ENCODE results near the gene ALPK3.

Gene ALPK3

DNA sequence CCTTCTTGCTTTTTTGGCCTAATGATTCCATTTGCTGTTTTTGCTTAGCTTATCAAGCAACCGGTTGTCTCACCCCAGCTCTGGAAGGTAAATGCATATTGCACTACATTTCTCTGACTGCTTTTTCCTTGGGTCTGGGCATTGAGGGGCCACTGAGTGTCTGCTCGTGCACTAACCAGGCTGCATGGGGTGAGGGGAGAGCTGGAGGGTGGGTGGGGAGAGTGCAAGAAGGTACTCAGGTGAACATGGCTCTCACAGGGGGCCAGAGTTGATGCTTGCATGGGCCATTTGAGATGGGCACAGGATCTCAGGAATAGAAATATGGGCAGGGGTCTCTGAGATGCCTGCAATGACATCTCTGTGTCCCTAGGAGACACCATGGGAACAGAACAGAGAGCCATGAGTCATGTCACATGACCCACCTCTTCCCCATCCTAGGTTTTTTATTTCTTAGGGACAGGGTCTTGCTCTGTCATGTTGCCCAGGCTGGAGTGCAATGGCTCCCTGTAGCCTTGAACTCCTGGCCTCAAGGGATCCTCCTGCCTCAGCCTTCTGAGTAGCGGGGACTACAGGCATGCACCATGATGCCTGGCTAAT lies 6.2 kb downstream of the ALPK3 start:
- H3K4me3 ChIP-seq (ENCODE audit: low read depth, low read length): no peak overlapping the region
- TF ChIP-seq, protein P1, sequence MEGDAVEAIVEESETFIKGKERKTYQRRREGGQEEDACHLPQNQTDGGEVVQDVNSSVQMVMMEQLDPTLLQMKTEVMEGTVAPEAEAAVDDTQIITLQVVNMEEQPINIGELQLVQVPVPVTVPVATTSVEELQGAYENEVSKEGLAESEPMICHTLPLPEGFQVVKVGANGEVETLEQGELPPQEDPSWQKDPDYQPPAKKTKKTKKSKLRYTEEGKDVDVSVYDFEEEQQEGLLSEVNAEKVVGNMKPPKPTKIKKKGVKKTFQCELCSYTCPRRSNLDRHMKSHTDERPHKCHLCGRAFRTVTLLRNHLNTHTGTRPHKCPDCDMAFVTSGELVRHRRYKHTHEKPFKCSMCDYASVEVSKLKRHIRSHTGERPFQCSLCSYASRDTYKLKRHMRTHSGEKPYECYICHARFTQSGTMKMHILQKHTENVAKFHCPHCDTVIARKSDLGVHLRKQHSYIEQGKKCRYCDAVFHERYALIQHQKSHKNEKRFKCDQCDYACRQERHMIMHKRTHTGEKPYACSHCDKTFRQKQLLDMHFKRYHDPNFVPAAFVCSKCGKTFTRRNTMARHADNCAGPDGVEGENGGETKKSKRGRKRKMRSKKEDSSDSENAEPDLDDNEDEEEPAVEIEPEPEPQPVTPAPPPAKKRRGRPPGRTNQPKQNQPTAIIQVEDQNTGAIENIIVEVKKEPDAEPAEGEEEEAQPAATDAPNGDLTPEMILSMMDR (IDR thresholded peaks at IDR 0.05; ENCODE audit: low read depth, low read length): no peak

DNA sequence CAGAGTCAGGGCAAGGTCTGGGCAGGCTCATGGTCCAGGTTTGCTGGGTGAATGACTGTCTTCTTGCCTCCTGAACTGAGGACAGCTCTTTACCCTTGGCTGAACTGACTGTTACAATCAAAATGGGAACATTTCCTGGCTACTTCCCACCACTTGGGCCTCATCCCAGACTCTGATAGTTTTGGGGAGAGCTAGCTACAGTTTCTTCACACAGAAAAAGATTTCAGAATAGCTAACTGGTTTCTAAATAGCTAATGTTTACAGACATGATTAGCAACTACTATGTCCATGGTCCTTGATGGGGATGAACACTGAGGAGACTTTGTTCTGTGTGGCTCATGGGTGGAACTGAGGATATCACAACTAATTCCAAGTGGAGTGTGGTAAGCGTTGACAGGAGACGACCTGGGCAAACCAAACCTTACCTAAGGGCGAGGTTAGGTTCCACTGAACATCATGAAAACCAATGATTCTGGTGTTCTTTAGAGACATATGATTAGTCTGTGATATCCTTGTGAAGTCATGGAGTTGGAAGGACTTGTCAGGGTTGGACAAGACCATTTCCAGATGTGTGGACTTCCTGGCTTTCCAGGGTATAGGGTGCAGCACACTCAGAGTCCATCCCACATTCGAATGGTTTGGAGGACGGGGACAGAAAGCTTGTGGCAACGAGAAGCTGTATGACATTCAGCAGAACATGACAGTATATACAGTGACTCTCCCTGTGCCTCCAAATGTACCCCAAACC lies 7.3 kb downstream of the ALPK3 start:
- H3K4me3 ChIP-seq (ENCODE audit: low read depth, low read length): no peak overlapping the region
- TF ChIP-seq, protein P1 (IDR thresholded peaks at IDR 0.05; ENCODE audit: low read depth, low read length): no peak

DNA sequence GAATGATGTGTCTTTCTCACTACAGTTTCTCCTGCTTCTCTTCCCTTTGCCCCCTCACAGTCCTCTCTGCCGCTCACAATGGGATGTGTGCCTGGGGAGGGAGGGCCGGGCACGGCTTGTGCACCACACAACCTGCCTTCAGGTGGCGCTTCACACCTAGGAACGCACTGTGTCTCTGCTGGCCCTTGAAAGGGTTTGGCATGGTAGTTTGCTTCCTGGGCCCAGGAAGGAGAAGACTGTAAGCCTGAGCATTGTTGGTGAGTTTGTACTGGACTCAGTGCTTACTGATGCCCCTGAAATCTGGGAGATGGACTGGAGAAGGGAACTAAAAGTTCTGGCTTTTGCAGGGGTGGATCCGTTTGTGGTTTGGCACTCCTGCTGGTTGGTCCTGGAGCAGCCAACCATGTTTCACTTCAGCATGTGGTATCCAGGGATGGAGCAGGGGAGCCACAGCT lies 9.2 kb downstream of the ALPK3 start:
- TF ChIP-seq, protein P1 (IDR thresholded peaks at IDR 0.05; ENCODE audit: low read depth, low read length): no peak
- H3K4me3 ChIP-seq (ENCODE audit: low read depth, low read length): no peak overlapping the region

DNA sequence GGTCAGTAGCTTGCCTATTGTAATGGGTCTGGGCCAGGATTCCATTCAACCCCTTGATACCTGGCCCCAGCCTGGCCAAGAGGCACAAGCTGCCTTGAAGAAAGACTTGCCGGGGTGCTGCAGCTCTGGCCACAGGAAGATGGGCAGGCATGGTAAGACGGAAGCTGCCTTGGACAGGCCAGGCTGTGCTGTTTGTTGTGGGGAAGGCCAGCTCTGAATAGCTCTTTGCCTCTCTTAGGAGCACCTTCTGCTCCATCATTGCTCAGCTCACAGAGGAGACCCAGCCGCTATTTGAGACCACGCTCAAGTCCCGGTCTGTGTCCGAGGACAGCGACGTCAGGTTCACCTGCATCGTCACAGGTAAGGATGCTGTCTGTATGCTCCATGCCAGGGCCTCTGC lies 10.1 kb downstream of the ALPK3 start:
- TF ChIP-seq, protein P1 (IDR thresholded peaks at IDR 0.05; ENCODE audit: low read depth, low read length): no peak
- H3K4me3 ChIP-seq (ENCODE audit: low read depth, low read length): no peak overlapping the region

DNA sequence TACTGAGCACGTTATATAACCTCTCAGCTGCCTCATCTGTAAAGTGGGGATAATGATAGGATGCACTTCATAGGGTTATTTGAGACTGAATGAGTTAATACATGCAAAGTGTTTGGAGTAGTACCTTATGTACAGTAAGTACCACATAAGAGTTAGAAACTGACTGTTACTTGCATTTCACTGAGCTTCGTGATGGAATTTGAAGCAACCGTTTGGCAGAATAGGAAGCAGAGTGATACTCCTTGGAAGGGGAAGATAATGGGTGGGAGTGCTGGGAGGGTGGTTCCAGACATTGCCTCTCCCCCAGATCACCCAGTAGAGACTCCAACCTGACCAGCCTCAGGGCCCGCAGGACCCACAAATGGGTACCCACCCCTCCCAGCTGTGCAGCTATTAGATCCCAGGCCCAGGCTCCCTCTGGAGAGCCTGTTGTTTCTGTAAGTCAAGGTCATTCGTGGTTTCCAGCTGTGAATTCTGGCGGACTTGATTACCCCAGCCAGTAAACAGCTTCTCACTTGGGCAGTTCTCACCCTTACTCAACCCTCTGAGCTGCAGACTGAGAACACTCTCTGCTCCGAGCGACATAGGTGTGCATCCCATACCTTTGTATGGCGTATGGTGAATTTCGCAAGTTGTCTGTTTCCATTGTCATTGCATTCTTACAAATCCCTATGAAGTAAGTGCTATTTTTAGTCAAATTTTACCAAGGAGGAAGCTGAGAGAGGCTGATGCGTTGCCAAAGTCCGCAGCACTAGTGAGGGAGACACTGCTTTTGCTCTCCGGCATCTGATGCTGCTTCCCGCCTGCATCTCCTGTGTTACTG lies 11.1 kb downstream of the ALPK3 start:
- H3K4me3 ChIP-seq (ENCODE audit: low read depth, low read length): no peak overlapping the region
- TF ChIP-seq, protein P1 (IDR thresholded peaks at IDR 0.05; ENCODE audit: low read depth, low read length): no peak

DNA sequence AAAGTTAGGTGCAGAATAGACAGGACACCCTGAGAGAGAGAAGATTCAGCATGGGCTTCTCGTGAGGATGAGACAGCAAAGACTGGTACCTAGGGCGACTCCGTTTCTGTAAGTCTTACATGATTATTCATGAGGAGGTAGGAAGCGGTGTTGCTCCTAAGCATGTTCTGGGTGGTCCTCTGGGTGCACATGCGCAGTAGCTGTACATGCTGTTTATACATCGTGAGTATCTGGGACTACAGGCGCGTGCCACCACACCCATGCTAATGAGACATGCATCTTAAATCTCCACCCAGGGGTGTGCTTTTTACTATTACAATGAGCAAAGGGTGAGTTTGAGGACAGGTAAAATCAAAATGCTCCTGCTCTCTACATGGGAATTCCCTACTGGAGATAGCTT lies 12.3 kb downstream of the ALPK3 start:
- H3K4me3 ChIP-seq (ENCODE audit: low read depth, low read length): no peak overlapping the region
- TF ChIP-seq, protein P1 (IDR thresholded peaks at IDR 0.05; ENCODE audit: low read depth, low read length): no peak
